HepG2 (cell line): ENCODE results near the gene PLCG2. TPM values are rescaled to one million over a fixed set of nuclear protein-coding genes. Genes with fewer than 3 reads are reported as not detected.

Experiments
- CEBPG ChIP-seq: IDR thresholded peaks from 2 replicates; pipeline ENCODE4 v1.6.1; 2016
- KDM5A ChIP-seq: fragments of 200-600 bp; sonication (generic); IDR thresholded peaks from 2 replicates; pipeline ENCODE4 v1.7.0; 2018; ENCODE audit warnings: antibody characterized with exemption, mild to moderate bottlenecking, low read length, borderline replicate concordance
- KDM5B ChIP-seq: sonication (generic); formaldehyde crosslinking; IDR thresholded peaks from 2 replicates; pipeline ENCODE4 v1.4.0; 2020; ENCODE audit warnings: missing genetic modification reagents, mild to moderate bottlenecking, borderline replicate concordance
- PRDM10 ChIP-seq: sonication (generic); formaldehyde crosslinking; IDR thresholded peaks from 2 replicates; pipeline ENCODE4 v1.4.0; 2020; ENCODE audit warnings: low read depth, missing genetic modification reagents
- SOX5 ChIP-seq: IDR thresholded peaks from 2 replicates; pipeline ENCODE4 v1.6.1; 2016; ENCODE audit warnings: borderline replicate concordance
- TIGD3 ChIP-seq: sonication (generic); formaldehyde crosslinking; IDR thresholded peaks from 2 replicates; pipeline ENCODE4 v1.5.1; 2020; ENCODE audit warnings: mild to moderate bottlenecking, missing genetic modification reagents, borderline replicate concordance
- XRCC5 ChIP-seq: fragments of 200-400 bp; formaldehyde crosslinking; optimal IDR thresholded peaks from 2 replicates; pipeline ENCODE3; 2017; ENCODE audit warnings: mild to moderate bottlenecking, low read length
- ZBTB44 ChIP-seq: sonication (generic); formaldehyde crosslinking; IDR thresholded peaks from 2 replicates; pipeline ENCODE4 v1.4.0; 2020; ENCODE audit warnings: missing genetic modification reagents
- ZMYM2 ChIP-seq: sonication (generic); formaldehyde crosslinking; IDR thresholded peaks from 2 replicates; pipeline ENCODE4 v1.8.0; 2022; ENCODE audit warnings: mild to moderate bottlenecking, missing genetic modification reagents
- ZNF510 ChIP-seq: sonication (generic); formaldehyde crosslinking; IDR thresholded peaks from 2 replicates; pipeline ENCODE4 v1.4.0; 2020; ENCODE audit warnings: low read depth, mild to moderate bottlenecking, missing genetic modification reagents
- ZNF775 ChIP-seq: sonication (generic); formaldehyde crosslinking; IDR thresholded peaks from 2 replicates; pipeline ENCODE4 v1.4.0; 2020; ENCODE audit warnings: missing genetic modification reagents, mild to moderate bottlenecking, moderate library complexity, borderline replicate concordance
- polyA plus RNA-seq, 8 experiments: library from polyadenylated mRNA; depleted of rRNA in 3 of 8; stranded (reverse) in 7 of 8; unstranded in 1 of 8; fragments of >200 nt; fragmentation: Illumina TruSeq in 4 of 8; extraction: Trizol in 4 of 8; gene quantifications; 2 replicates each; pipeline versions ENCODE4 v1.2.1 to v1.2.3, GENCODE V29; 2011 to 2016; ENCODE audit warnings: low read depth in 4 of 8, missing spikeins in 1 of 8, mixed read lengths in 1 of 8; ENCODE audit not compliant: insufficient read depth in 1 of 8
- total RNA-seq, 5 experiments: library from RNA; depleted of rRNA; stranded (reverse); fragments of >200 nt; fragmentation: Illumina TruSeq; extraction: Trizol; gene quantifications; 2 replicates each; pipeline ENCODE4 v1.2.3, GENCODE V29; 2016; ENCODE audit warnings: low read depth in 1 of 5

PLCG2 gene
- total and polyA plus RNA-seq, 2 of the 13 experiments (the other 11 are each of a cell fraction or from before 2014, with no cell fraction given) = 0.13 to 0.18 TPM

- no peak for TF ChIP-seq XRCC5
- no peak for TF ChIP-seq ZMYM2 (CRISPR knock-in tag)
- no peak for TF ChIP-seq PRDM10 (CRISPR knock-in tag)
- no peak for TF ChIP-seq TIGD3 (CRISPR knock-in tag)
- no peak for TF ChIP-seq ZNF775 (CRISPR knock-in tag)
- no peak for TF ChIP-seq KDM5A
- TF ChIP-seq SOX5 (CRISPR knock-in tag) = no peak
- no peak for TF ChIP-seq CEBPG (CRISPR knock-in tag)
- TF ChIP-seq KDM5B (CRISPR knock-in tag) = no peak
- no peak for TF ChIP-seq ZBTB44
- TF ChIP-seq ZNF510 (CRISPR knock-in tag) = no peak
These were observed 58.2 kb downstream of the PLCG2 start (continued) for GRCh38 chr16:81837312-81837751.
